Neural progenitor cell (in vitro differentiated cells): ENCODE data around the gene TCOF1.

ENCODE experiments used
- CTCF ChIP-seq: fragments of 200-600 bp; sonication (generic); IDR thresholded peaks from 2 replicates; pipeline ENCODE4 v1.5.1; 2017; ENCODE audit warnings: antibody characterized with exemption, mild to moderate bottlenecking
- EZH2 ChIP-seq: fragments of 200-600 bp; sonication (generic); IDR thresholded peaks from 2 replicates; pipeline ENCODE4 v1.6.1; 2017; ENCODE audit warnings: antibody characterized with exemption, mild to moderate bottlenecking, moderate library complexity
- EZH2phosphoT487 ChIP-seq: fragments of 200-600 bp; sonication (generic); IDR thresholded peaks from 2 replicates; pipeline ENCODE4 v1.6.1; 2017; ENCODE audit warnings: antibody characterized with exemption

- TF ChIP-seq CTCF: no peak
- no peak for TF ChIP-seq EZH2
- no peak for TF ChIP-seq EZH2phosphoT487
Observed at GRCh38 chr5:150392680-150393079, 35.2 kb downstream of the TCOF1 start.
